Neural cell (in vitro differentiated cells): ENCODE measurements around the gene ZDHHC20.

Experiments used
- CTCF ChIP-seq: fragments of 450-650 bp; IDR thresholded peaks from 2 replicates; pipeline ENCODE4 v1.5.1; 2014; ENCODE audit warnings: antibody characterized with exemption, mild to moderate bottlenecking, moderate library complexity; ENCODE audit not compliant: poor library complexity, severe bottlenecking
- POLR2AphosphoS5 ChIP-seq: IDR thresholded peaks from 2 replicates; pipeline ENCODE4 v1.6.1; 2012

DNA sequence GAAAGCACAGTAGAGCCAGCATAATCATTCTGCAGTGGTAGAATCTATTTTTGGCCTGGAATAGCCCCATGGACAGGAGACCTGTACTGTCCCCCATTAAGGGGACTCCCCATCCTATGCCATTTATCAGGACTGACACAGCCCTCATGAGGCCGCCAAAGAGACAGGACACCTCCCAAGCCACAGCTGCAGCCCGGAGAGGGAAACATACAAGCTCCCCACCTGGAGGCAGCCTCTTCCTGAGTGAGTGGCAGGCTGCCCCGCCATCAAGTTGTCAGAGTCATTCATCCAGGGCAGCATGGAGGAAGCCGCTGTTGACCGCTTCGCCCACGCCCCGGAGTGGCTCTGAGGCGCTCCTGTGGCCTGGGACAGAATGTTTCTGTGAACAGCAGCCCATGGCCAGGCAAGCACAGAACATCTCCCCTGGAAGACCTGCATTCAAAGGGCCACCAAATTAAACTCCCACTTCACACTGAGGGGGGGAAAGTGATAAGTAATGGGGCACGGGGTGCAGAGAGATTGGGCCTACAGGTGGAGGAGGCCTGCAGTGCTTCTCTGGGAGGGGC is 111.3 kb downstream of the ZDHHC20 start:
- no peak for TF ChIP-seq CTCF
- TF ChIP-seq POLR2AphosphoS5 = no peak
